LNCaP clone FGC (cell line): ENCODE results near the gene TMEM240.
"Not testable (repeated sequence)": the region's sequence is repeated elsewhere in the genome, so short reads cannot be mapped to it uniquely, and the experiment has no call there.

ENCODE experiments used
- DNase-seq: peaks from one replicate; pipeline ENCODE4 v3.0.0-alpha.2; 2011; ENCODE audit warnings: low read depth
- H3K4me3 ChIP-seq: 2 replicates; pipeline ENCODE4 v1.5.1; 2011; ENCODE audit warnings: mild to moderate bottlenecking, low read depth, low read length, control low read depth
- CTCF ChIP-seq: IDR thresholded peaks from 2 replicates; pipeline ENCODE4 v1.5.1; 2012; ENCODE audit warnings: mild to moderate bottlenecking; ENCODE audit not compliant: control insufficient read depth, insufficient read depth; ENCODE audit errors: extremely low read depth

TMEM240 gene

DNA sequence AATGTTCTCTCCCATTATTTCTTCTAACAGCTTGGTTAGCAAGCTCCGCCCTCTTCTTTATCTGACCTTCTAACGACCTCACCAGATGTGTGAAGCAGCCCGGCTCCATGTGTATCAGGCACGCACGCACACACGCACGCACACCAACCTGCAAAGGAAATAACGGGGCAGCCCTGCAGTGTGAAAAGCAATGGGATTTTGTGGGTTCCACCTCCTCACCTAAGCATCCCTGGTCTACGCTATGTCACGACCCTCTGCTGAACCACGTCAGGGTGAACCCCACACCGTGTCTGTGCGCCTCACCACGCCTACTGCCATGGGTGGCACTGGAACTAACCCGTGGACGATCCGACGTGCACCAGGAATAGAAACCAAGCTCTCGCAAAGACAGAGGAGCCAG, 23.8 kb upstream of the TMEM240 start:
- no peak for DNase-seq
- no peak for TF ChIP-seq CTCF
- H3K4me3 ChIP-seq, result no peak overlapping the region

DNA sequence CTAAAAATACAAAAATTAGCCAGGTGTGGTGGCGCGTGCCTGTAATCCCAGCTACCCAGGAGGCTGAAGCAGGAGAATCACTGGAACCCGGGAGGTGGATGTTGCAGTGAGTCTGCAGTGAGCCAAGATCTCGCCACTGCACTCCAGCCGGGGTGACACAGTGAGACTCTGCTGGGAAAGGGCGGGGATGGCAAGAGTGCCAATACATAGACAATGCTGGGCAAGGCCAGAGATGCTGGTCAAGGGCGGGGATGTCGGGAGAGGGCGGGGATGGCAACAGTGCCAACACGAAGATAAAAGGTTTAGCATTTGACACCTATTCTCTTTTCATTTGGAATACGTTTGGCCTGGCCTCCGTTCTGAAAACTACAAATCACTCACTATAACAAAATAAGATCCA, 23.3 kb upstream of the TMEM240 start:
- no peak for TF ChIP-seq CTCF
- DNase-seq, result no peak
- H3K4me3 ChIP-seq, result no peak overlapping the region

DNA sequence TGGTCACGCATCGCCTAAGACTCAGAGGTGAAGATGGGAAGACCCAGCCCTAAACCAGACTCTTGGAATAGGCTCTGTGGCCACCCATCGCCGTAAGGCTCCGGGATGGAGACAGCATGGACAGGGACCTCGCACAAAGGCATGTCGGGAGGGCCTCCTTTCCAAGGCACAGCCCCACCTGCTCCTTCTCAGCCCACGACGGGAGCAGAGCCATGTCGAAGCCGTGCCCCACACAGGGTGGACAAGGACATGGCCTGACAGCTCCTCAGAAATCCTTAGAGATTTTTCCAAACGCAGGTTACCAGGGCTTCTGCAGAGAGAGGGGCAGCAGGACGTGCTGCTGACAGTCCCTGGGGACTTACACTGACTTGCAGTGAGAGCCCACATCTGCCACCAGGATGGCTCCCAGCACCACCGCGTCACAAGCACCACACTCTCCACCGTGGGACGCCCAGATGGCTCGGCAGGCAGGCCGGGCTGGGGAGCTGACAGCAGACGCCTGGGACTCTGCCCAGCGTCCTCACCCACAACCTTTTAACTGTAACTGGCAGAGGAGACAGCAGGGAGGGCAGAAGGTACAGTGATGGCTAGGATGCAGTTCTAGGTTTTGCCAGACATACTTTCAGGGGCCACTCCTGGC, 22.3 kb upstream of the TMEM240 start:
- no peak overlapping the region for H3K4me3 ChIP-seq
- DNase-seq, result no peak
- no peak for TF ChIP-seq CTCF

- no peak overlapping the region for H3K4me3 ChIP-seq
- no peak for TF ChIP-seq CTCF
- no peak for DNase-seq
These were observed 21.5 kb upstream of the TMEM240 start for GRCh38 chr1:1561801-1562470.

- no peak for DNase-seq
- no peak overlapping the region for H3K4me3 ChIP-seq
- no peak for TF ChIP-seq CTCF
These were observed 19.8 kb upstream of the TMEM240 start for GRCh38 chr1:1560178-1560577.

DNA sequence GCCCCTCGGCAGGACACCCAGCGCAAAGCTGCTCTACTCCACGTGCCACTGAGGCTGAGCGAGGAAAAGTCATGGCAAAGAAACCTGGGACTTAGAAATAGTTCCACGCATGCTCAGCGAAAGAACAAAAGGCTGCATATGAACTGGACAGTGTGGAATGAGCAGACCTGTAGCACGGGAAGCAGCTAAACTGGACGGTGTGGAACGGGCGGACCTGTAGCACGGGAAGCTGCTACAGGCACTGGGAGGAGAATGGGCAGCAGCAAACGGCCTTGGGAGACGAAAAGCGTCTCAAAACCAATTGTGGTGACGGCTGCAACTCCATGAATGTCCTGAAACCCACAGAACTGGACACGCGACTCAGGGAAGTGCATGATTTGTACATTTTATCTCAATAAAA, 18.6 kb upstream of the TMEM240 start:
- H3K4me3 ChIP-seq, result no peak overlapping the region
- TF ChIP-seq CTCF, result no peak
- DNase-seq, result peak; percentile 41

- no peak for TF ChIP-seq CTCF
- no peak overlapping the region for H3K4me3 ChIP-seq
- no peak for DNase-seq
These were observed 18.2 kb upstream of the TMEM240 start for GRCh38 chr1:1558591-1558990.

GRCh38 chr1:1557688-1558087, 17.3 kb upstream of the TMEM240 start:
- not testable (repeated sequence) for H3K4me3 ChIP-seq, DNase-seq

GRCh38 chr1:1556961-1557360, 16.5 kb upstream of the TMEM240 start:
- DNase-seq, result not testable (repeated sequence)

More at GRCh38 chr1:1556961-1557360, 16.5 kb upstream of the TMEM240 start:
- H3K4me3 ChIP-seq, result not testable (repeated sequence)
